HepG2 (cell line): Measurements from ENCODE around the gene TXNRD2. TPM values are rescaled to one million over a fixed set of nuclear protein-coding genes. Genes with fewer than 3 reads are reported as not detected.

Experiments used
- ARHGAP35 ChIP-seq: sonication (generic); formaldehyde crosslinking; IDR thresholded peaks from 2 replicates; pipeline ENCODE4 v1.9.0; 2022; ENCODE audit warnings: mild to moderate bottlenecking, inconsistent platforms, moderate library complexity, missing genetic modification reagents, borderline replicate concordance
- CHD4 ChIP-seq: fragments of 200-600 bp; sonication (generic); IDR thresholded peaks from 2 replicates; pipeline ENCODE4 v1.7.0; 2017; ENCODE audit warnings: mild to moderate bottlenecking, low read length, borderline replicate concordance
- HDAC6 ChIP-seq: fragments of 200-600 bp; sonication (generic); IDR thresholded peaks from 2 replicates; pipeline ENCODE4 v1.7.0; 2017; ENCODE audit warnings: mild to moderate bottlenecking, antibody characterized with exemption, low read length, low read depth
- IRF2 ChIP-seq: IDR thresholded peaks from 2 replicates; pipeline ENCODE4 v1.6.1; 2018; ENCODE audit warnings: missing genetic modification reagents, missing compliant biosample characterization
- KAT8 ChIP-seq: IDR thresholded peaks from 2 replicates; pipeline ENCODE4 v1.6.1; 2016; ENCODE audit warnings: missing genetic modification reagents, missing compliant biosample characterization
- LBX2 ChIP-seq: sonication (generic); formaldehyde crosslinking; IDR thresholded peaks from 2 replicates; pipeline ENCODE4 v1.5.0; 2020; ENCODE audit warnings: missing genetic modification reagents, mild to moderate bottlenecking, borderline replicate concordance
- MTF1 ChIP-seq: sonication (generic); formaldehyde crosslinking; IDR thresholded peaks from 2 replicates; pipeline ENCODE4 v1.5.0; 2020; ENCODE audit warnings: missing genetic modification reagents
- NAIF1 ChIP-seq: sonication (generic); formaldehyde crosslinking; IDR thresholded peaks from 2 replicates; pipeline ENCODE4 v1.5.0; 2020; ENCODE audit warnings: mild to moderate bottlenecking, missing genetic modification reagents, borderline replicate concordance
- NCOA2 ChIP-seq: sonication (generic); formaldehyde crosslinking; IDR thresholded peaks from 2 replicates; pipeline ENCODE4 v1.8.0; 2022; ENCODE audit warnings: inconsistent platforms
- PHF21A ChIP-seq: sonication (generic); formaldehyde crosslinking; IDR thresholded peaks from 2 replicates; pipeline ENCODE4 v1.5.0; 2020; ENCODE audit warnings: mild to moderate bottlenecking, missing genetic modification reagents
- RBFOX2 ChIP-seq: fragments of 200-400 bp; formaldehyde crosslinking; IDR thresholded peaks from 2 replicates; pipeline ENCODE4 v1.6.1; 2017; ENCODE audit warnings: low read depth, mild to moderate bottlenecking, low read length
- SOX5 ChIP-seq: IDR thresholded peaks from 2 replicates; pipeline ENCODE4 v1.6.1; 2016; ENCODE audit warnings: borderline replicate concordance
- ZBED4 ChIP-seq: sonication (generic); formaldehyde crosslinking; IDR thresholded peaks from 2 replicates; pipeline ENCODE4 v1.4.0; 2020; ENCODE audit warnings: missing genetic modification reagents, borderline replicate concordance
- ZC3H13 ChIP-seq: sonication (generic); formaldehyde crosslinking; IDR thresholded peaks from 2 replicates; pipeline ENCODE4 v1.8.1; 2023; ENCODE audit warnings: mild to moderate bottlenecking, missing genetic modification reagents, moderate library complexity
- ZNF318 ChIP-seq: sonication (generic); formaldehyde crosslinking; IDR thresholded peaks from 2 replicates; pipeline ENCODE4 v1.4.0; 2020; ENCODE audit warnings: mild to moderate bottlenecking, missing genetic modification reagents
- ZNF576 ChIP-seq: sonication (generic); formaldehyde crosslinking; IDR thresholded peaks from 2 replicates; pipeline ENCODE4 v1.4.0; 2020; ENCODE audit warnings: mild to moderate bottlenecking, missing genetic modification reagents
- polyA plus RNA-seq, 8 experiments: library from polyadenylated mRNA; depleted of rRNA in 3 of 8; stranded (reverse) in 7 of 8; unstranded in 1 of 8; fragments of >200 nt; fragmentation: Illumina TruSeq in 4 of 8; extraction: Trizol in 4 of 8; gene quantifications; 2 replicates each; pipeline versions ENCODE4 v1.2.1 to v1.2.3, GENCODE V29; 2011 to 2016; ENCODE audit warnings: low read depth in 4 of 8, missing spikeins in 1 of 8, mixed read lengths in 1 of 8; ENCODE audit not compliant: insufficient read depth in 1 of 8
- total RNA-seq, 5 experiments: library from RNA; depleted of rRNA; stranded (reverse); fragments of >200 nt; fragmentation: Illumina TruSeq; extraction: Trizol; gene quantifications; 2 replicates each; pipeline ENCODE4 v1.2.3, GENCODE V29; 2016; ENCODE audit warnings: low read depth in 1 of 5

Gene TXNRD2
- total and polyA plus RNA-seq, 2 of the 13 experiments (the other 11 are each of a cell fraction or from before 2014, with no cell fraction given), result 17.5 to 18.6 TPM

GRCh38 chr22:19898831-19899567 is 42.6 kb downstream of the TXNRD2 start (continued):
- TF ChIP-seq ZNF318 (CRISPR knock-in tag) (no peak; the same call in 1 of the 2 replicates), ZC3H13 (CRISPR knock-in tag) (0 out of 2 replicates have a peak, but pooled peaks have one; percentile 42), MTF1 (no peak), NCOA2 (CRISPR knock-in tag) (peak; percentile 34), HDAC6 (no peak), LBX2 (no peak), ZBED4 (CRISPR knock-in tag) (peak; percentile 75; the same call in 1 of the 2 replicates), ARHGAP35 (CRISPR knock-in tag) (no peak), ZNF576 (no peak), CHD4 (0 out of 2 replicates have a peak, but pooled peaks have one; percentile 21), PHF21A (CRISPR knock-in tag) (peak; percentile 54; the same call in 1 of the 2 replicates), NAIF1 (CRISPR knock-in tag) (no peak), RBFOX2 (no peak), IRF2 (CRISPR knock-in tag) (peak; percentile 33; the same call in 1 of the 2 replicates), KAT8 (CRISPR knock-in tag) (no peak), SOX5 (CRISPR knock-in tag) (peak; percentile 56)
